GM21786 (cell line): ENCODE measurements around the gene OSBPL6.

Source experiments
- ATAC-seq: cut with Tn5 transposase; IDR thresholded peaks from one replicate; pipeline ENCODE4 v1.9.1; 2021; ENCODE audit not compliant: unreplicated experiment

OSBPL6 gene

DNA sequence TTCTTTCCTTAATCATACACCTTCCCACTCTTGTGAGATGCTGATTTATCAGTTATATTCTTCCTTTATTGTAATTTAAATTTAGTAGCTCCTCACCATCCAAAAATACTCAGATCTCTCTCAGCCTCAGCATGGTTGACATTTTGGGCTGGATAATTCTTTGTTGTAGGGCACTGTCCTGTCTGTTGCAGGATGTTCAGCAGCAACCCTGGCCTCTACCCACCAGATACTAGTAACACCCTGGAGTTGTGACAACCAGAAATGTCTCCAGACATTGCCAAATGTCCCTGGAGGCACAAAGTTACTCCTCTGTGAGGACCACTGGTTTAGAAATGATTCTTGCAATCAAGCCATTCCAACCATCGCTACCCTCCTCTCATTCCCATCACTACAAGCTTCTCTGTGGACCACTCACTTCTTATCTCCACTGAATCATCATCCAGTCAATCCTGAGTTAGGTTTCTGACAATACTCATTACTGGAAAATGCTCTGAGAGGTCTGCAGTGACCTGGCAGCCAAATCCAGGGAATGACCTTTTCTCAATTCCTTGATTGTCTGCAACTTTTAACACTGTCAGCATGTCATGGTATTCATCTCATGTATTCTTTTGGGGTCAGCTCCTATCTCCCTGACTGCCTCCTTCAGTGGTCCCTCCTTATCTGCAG is 43.3 kb downstream of the OSBPL6 start:
- ATAC-seq = no peak

DNA sequence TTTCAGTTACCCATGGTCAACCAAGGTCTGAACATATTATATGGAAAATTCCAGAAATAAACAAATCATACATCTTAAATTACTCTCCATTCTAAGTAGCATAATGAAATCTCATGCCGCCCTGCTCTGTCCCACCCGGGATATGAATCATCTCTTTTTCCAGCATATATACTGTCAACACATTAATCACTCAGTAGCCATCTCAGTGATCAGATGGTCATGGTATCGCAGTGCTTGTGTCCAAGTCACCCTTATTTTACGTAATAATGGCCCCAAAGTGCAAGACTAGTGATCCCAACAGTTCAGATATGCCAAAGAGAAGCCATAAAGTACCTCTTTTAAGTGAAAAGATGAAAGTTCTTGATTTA is 43.8 kb downstream of the OSBPL6 start:
- no peak for ATAC-seq

DNA sequence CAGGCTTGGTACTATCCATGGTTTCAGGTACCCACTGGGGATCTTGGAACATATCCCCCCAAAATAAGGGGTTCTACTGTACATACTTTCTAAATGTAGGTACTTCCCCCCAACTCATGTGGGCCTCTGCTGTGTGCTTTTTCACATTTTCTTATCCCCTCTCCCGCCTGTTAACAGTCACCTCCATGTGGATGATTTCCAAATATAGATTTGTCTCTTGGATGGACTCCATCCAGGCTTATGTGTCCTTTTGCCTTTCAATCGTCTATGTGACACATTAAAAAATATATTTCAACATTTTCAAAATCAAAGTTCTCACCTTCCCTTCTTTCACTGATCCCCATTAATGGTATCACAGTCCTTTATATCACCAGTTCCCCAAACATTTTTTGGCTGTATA is 44.4 kb downstream of the OSBPL6 start:
- no peak for ATAC-seq

DNA sequence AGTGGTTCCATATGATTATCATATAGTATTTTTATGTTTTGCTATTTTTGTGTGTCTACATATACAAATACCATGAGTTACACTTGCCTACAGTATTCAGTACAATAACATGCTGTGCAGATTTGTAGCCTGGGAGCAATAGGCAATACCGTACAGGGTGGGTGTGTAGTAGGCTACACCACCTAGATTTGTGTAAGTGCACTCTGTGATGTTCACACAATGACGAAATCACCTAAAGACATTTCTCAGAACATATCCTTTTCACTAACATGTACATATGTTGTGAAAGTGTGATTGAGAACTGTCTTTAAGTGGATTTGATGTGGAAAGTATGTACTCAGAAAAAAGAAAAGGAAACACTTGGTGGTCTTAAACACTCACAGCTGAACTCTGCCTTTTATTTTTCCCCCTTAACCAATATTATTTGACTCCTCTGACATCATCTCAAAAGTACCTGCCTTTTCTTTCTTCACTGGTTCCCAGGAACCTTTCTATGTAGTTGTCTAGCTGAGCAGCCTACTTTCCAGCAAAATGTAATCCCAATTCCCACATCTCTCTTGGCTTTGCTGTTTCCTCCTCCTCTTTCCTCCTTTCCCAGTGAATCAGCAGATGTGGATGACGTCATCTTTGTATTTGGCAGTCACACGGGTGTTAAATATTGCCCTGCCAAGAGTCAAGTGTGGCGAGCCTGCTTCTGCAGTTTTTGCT is 47.7 kb downstream of the OSBPL6 start:
- no peak for ATAC-seq

DNA sequence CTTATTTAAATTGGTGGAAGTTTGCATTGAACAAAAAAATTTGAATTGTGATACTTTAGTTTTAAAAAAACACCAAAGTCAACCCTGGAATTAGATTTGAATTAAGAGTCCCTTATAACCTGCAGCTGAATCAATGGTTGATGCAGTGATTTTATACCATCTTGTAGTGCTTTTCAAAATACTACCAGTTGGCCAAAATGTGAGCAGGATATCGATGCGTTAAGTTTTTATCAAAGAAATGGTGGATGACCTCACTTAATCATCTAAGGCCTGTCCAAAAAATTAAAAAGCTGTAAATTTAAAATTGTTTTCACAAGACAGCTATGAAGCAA is 48.2 kb downstream of the OSBPL6 start:
- no peak for ATAC-seq

DNA sequence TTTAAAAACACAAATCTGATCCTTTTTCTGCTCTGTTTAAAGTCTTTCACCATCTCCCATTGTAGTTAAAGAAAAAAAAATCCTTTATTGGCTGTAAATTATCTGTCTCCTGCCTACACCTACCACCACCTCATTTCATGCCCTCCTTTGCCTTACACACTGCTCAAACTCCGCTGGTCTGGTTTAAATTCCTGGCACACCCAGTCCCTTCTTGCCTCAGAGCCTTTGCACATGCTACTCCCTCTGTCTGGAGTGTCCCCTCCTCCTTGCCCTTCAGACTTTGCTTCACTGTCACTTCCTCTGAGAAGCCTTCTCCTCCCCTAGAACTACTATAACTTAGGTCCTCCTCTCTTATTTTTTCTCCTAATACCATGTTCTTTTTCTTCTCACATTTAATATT is 49.6 kb downstream of the OSBPL6 start:
- ATAC-seq = no peak

DNA sequence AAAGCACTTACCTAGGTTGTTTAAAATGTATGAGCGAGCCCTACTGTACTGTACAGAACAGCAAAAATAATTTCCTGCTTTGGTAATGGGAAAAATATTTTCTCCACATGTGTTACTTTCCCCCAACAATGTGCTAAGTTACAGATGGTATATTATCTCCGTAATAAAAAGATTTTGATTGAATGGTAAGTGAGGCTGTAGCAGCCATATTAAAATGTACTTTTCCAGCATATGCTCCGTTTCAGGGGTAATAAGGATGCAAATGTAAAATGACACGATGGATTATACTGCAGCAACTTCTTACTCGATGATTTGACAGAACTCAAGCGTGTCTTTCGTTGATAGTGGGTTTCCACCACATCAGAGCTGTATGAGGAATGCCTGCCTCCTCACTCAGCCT is 50.5 kb downstream of the OSBPL6 start:
- ATAC-seq = no peak

DNA sequence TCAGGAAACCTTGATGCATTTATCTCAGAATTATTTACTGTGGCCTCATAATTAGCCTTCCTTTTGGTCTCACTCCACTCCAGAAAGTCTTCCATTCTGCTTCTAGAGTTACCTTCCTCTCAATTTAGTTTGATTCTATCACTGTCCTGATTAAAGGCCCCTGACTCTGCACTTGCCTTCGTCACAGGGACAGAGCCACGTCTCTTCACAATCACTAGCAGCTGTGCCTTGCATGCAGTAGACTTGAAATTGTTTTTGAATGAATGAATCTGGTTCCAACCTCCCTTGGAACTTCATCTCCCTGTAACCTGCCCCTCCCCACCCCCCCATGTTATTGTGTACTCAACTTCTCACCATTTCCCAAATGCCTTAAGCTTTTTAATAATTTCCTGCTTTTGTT is 52.4 kb downstream of the OSBPL6 start:
- no peak for ATAC-seq

DNA sequence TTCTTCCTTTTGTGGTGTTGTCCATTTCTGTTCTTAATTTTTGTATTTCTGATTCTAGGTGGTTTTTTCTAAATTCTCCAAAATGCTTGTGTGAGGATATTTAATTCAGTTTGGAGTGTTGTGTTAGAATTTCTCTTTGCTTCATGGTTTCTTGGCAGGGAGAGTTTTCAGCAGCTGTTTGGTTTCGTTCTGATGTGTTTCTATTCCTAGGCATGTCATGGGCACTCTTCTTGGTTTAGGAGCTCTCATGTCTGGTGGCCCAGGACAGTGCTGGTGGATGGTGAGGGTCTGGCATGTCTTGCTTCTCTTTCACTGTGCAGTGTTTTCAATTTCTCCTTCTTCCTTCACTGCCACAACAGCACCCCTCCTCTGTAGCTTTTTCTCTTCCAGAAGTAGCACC is 52.9 kb downstream of the OSBPL6 start:
- peak; percentile 50 for ATAC-seq

DNA sequence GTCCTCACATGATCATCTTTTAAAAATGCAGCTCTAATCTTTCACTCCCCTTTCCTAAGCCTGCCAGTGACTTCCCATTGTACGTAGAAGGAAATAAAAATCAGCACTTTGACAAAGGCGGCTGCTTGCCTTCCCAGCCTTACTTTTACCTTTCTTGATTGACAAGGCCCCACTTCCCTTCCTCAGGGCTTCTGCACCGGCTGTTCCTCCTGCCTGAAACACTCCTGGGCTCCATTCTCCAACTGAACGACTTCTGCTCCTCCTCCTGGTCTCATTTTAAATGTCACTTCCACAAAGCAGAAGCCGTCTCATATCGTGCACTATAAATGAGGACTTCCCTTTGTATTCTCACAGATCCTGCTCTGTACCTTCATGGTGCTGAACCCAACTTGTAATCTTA is 56.1 kb downstream of the OSBPL6 start:
- ATAC-seq = no peak

DNA sequence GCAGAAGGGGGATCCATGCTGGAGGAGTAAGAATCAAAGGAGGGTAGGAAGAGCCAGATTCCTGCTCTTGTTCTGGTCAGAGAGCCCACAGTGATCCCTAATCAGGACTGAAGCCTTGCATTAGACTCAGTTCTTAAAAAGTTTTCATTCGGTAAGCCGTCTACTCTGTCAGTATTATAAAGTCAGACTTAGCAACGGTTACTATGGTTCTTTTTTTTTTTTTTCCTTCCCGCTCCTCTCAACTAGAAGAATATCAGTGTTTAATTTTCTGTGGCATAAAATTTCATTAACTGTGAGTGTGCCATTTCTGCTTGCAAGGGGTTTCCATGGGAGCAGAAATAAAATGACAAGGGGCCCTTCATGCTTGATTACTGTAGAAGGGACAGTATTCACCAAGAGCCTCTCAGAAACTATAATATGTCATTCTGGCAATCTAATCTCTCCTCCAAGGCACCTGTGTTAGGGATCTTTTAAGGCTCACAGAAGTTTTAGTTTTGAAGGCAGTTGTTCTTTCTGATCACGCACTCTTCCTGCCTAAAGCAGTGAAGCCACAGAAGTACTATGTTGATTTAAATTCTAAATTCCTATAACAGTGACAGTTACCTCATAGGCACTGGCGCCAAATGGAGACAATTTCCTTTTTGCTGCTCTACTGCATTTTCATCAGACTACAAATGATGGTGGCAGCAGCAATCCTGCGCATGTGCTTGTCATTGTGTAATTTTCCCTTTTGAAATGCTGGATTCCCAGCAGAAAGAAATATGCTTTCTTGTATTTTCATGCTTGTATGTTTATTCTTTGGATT is 57.0 kb downstream of the OSBPL6 start:
- no peak for ATAC-seq

DNA sequence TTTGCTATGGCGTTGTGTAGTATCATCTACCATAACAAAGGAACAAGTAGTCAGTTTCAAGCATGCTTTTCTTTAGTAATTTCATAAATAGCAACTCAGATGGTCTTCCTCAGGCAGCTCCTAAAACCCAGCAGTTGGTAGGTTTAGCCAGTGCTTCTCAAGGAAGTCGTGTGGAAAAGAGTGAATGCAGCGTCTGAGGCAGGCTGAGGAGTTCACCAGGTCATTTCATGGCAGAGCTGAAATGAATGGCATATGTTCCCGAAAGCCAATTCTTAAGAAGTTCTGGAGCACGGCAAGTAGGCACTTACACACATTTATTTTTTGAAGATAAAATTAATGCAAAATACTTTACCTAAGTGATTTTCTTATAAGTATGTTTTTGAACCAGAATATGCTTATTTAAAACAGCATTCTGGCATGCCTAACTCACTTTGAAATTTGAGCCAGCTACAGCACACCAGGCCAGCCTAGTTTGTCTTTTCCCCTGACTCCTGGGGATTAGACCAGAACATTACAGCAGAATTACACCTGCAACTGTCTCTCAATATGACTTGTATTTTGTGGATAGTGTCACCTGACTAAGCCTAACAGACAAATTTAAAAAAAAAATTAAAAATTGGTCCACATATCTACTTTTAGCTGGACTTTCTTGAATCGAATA is 62.2 kb downstream of the OSBPL6 start:
- no peak for ATAC-seq

DNA sequence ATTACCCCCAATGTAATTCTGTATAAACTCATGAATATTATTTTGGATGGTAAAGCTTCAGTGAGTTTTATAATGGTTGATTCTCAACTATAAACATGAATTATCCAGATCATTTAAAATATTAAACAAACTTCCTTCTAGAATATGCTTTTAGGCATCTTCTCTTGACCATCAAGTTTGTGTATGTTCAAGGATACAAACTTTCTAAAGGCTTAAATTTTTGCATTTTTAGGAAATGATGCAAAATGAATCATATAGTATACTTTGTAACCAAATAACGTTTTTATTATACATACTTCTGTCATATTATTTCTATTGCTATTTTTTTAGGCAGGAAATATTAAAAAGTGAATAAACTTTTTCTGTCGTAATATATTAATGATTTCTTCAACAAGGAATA is 62.8 kb downstream of the OSBPL6 start:
- no peak for ATAC-seq

DNA sequence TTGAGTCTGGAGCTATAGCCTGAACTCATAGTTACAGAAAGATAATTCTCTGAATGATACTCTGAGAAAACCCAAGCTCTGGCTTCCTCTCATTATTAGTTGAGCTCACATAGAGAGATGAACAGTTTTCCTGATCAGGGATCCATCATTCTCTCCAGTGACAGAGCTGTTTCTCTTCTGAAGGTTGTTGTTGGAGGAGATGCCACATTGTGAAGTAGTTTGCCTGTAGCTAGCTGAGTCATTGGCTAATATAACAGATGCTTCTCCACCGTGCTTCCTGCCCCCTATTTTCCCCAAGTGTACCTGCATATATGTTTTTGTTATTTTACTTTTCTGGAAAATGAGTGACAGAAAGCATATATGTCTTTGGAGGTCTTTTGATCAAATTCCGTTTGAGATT is 64.6 kb downstream of the OSBPL6 start:
- ATAC-seq = no peak

DNA sequence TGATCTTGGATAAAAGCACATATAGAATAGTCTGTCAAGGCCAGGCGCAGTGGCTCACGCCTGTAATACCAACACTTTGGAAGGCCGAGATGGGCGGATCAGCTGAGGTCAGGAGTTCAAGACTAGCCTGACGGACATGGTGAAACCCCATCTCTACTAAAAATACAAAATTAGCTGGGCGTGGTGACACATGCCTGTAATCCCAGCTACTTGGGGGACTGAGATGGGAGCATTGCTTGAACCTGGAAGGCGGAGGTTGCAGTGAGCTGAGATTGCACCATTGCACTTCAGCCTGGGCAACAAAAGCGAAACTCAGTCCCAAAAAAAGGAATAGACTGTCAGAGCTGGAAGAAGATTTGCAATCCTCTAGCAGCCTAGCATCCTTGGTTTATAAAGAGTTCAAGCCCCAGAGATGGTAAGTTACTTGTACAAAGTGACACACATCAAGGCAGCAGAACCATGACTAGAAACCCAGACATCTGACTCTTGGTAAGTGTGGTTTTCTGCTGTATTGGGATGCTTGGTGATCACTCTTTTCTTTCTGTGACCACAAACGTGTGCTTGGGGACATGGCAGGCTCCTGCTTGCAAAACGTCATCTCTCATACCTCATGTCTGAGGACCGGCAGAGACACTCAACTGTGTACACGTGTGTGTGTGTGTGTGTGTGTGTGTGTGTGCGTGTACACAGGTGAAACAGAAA is 69.0 kb downstream of the OSBPL6 start:
- no peak for ATAC-seq

DNA sequence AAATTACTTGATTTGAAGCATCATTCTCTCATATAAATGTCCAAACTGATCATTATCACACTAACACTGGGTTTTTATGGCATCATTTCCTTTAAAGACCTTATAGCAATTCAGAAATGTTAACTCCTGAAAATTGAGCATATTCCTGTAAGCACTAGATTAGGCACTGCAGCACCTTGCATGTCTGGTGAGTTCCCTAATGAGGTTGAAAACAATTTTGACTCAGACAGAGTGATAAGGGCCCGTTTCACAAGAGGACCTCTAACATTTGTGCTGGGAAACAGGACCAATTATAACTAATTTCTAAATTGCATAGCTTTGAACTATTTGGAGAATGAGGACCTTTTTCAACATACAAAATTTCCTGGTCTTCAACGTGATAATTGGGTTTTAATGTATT is 69.9 kb downstream of the OSBPL6 start:
- ATAC-seq = no peak

DNA sequence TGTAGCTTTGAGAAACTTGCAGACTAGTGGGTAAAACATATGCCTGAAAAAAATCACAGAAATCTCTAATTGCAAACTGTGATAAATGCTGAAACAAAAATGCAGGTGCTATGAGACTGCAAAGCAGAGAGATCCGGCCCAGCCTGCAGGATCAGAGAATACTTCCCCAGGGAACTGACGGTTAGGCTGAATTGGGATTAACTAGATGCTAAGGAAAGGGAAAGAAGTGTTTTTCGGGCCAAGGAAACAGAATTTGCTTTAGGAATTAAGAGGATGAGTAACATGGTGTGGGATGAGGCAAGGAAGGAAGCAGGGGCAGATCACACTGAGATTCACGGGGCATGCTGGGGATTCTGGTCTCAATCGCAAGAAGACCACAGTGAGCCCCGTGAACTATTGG is 71.5 kb downstream of the OSBPL6 start:
- ATAC-seq = no peak

DNA sequence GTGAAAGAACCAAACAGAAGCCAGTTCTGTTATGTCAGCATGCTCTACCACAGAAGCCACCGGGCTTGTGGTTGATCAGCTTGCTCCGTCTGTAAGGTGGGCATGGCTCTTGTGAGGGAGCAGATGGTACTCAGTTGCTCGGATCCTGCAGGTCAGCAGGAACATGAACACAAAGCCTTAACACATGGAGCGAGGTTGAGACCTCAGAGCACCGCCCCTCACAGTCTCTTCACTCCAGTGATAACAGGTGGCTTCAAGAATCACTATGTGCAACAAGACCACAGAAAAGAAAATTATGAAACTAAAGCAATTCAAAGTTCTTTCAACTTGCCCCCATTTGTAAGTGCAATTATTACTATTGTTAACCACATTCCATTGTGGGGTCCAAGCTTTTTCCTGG is 72.1 kb downstream of the OSBPL6 start:
- ATAC-seq = no peak

DNA sequence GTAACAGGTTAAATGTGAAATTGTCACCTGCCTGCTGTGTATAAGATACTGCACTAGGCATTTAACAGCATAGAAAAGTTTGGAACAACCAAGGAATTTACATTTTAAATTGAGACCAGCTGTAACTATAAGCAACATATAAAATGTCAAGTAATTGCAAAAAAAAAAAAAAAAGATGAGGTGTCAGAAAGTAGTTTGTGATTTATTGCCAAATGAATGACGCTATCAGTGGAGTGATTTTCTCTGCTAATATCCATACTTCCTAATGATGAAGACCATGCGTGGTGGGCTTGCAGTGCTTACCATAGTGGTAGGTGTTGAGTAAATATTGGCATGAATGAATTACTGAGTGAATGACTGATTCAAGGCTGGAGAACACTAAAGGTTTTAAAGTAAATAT is 73.3 kb downstream of the OSBPL6 start:
- no peak for ATAC-seq

DNA sequence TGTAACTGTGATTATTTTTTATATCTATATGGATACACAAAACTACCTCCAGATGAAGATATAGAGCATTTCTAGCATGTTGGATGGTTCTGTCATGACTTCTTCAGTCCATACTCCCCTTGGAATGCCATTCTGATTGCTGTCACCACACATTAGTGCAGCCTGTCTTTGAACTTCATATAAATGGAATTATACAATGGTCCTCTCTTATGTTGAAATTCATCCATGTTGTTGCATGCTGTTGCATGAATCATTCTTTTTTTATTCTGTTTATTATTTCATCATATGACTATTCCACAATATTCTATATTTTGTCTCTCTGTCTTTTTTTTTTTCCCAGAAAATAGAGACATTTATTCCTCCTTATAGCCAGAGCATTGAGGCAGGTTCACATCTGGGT is 74.1 kb downstream of the OSBPL6 start:
- no peak for ATAC-seq
